IMR-90 (cell line): ENCODE results near the gene TUFM. TPM values are rescaled to one million over a fixed set of nuclear protein-coding genes. Genes with fewer than 3 reads are reported as not detected.

ENCODE experiments used
- ATAC-seq: fragments of 200-7000 bp; cut with Tn5 transposase; 2 replicates; pipeline ENCODE4 v1.9.1; 2020; ENCODE audit warnings: low read depth, mild to moderate bottlenecking, moderate library complexity
- BruUV-seq: library from RNA; stranded (reverse); fragments of 400-500 nt; replicated peaks from 2 replicates; lab custom pipeline; 2021; lab: Mats Ljungman, UMichigan
- CTCF ChIA-PET: fragments of 300-600 bp; formaldehyde crosslinking; extraction: SDS; loops from one replicate; lab custom pipeline; 2021; ENCODE audit warnings: antibody characterized with exemption; lab: Yijun Ruan, JAX
- POLR2A ChIA-PET: fragments of 300-600 bp; sonication (Branson Sonifier 250); formaldehyde crosslinking; loops from one replicate; lab custom pipeline; 2022; ENCODE audit warnings: antibody characterized with exemption; ENCODE audit not compliant: unreplicated experiment; lab: Charles Lee
- DNase-seq: peaks from one replicate; pipeline ENCODE4 v3.0.0; 2013
- H2AFZ ChIP-seq: replicated peaks from 2 replicates; pipeline ENCODE3; 2013; ENCODE audit warnings: low read length, mild to moderate bottlenecking; ENCODE audit not compliant: poor library complexity
- H2AK5ac ChIP-seq: 2 replicates; pipeline ENCODE4 v1.6.1; 2013; ENCODE audit warnings: low read depth, low read length, inconsistent platforms
- H2AK9ac ChIP-seq: replicated peaks from 2 replicates; pipeline ENCODE3; 2013; ENCODE audit warnings: mild to moderate bottlenecking, low read depth, low read length, moderate library complexity; ENCODE audit not compliant: poor library complexity
- H2BK120ac ChIP-seq: 2 replicates; pipeline ENCODE4 v1.6.1; 2013; ENCODE audit warnings: low read depth, low read length, inconsistent platforms
- H2BK15ac ChIP-seq: 3 replicates; pipeline ENCODE4 v1.6.1; 2013; ENCODE audit warnings: low read depth, low read length, inconsistent platforms
- H2BK20ac ChIP-seq: 2 replicates; pipeline ENCODE4 v1.6.1; 2013; ENCODE audit warnings: low read depth, mild to moderate bottlenecking, inconsistent platforms, low read length, moderate library complexity
- H2BK5ac ChIP-seq: 2 replicates; pipeline ENCODE4 v1.6.1; 2013; ENCODE audit warnings: mild to moderate bottlenecking, low read depth, low read length, inconsistent platforms; ENCODE audit not compliant: poor library complexity, severe bottlenecking
- H3K14ac ChIP-seq: replicated peaks from 2 replicates; pipeline ENCODE4 v1.6.1; 2013; ENCODE audit warnings: low read depth, low read length, inconsistent platforms
- H3K18ac ChIP-seq: 2 replicates; pipeline ENCODE4 v1.6.1; 2013; ENCODE audit warnings: low read depth, low read length, control low read depth
- H3K23ac ChIP-seq: 2 replicates; pipeline ENCODE4 v1.6.1; 2013; ENCODE audit warnings: low read depth, low read length, inconsistent platforms
- H3K27ac ChIP-seq: 2 replicates; pipeline ENCODE4 v1.5.1; 2013; ENCODE audit warnings: mild to moderate bottlenecking, control low read depth, low read length; ENCODE audit not compliant: insufficient read depth
- H3K27me3 ChIP-seq: 2 replicates; pipeline ENCODE4 v1.6.1; 2013; ENCODE audit warnings: low read length; ENCODE audit not compliant: control insufficient read depth, insufficient read depth
- H3K36me3 ChIP-seq: 2 replicates; pipeline ENCODE4 v1.6.1; 2013; ENCODE audit warnings: low read length, mixed read lengths; ENCODE audit not compliant: control insufficient read depth, insufficient read depth
- H3K4ac ChIP-seq: 2 replicates; pipeline ENCODE4 v1.6.1; 2013; ENCODE audit warnings: low read depth, low read length, inconsistent platforms
- H3K4me1 ChIP-seq: 2 replicates; pipeline ENCODE4 v1.6.1; 2013; ENCODE audit warnings: low read length, mixed read lengths; ENCODE audit not compliant: control insufficient read depth, insufficient read depth
- H3K4me2 ChIP-seq: 2 replicates; pipeline ENCODE4 v1.6.1; 2013; ENCODE audit warnings: low read depth, mild to moderate bottlenecking, control low read depth, low read length, moderate library complexity
- H3K4me3 ChIP-seq: 2 replicates; pipeline ENCODE4 v1.5.1; 2013; ENCODE audit warnings: low read depth, mild to moderate bottlenecking, control low read depth, low read length, moderate library complexity; ENCODE audit not compliant: insufficient read depth
- H3K56ac ChIP-seq: 2 replicates; pipeline ENCODE4 v1.6.1; 2013; ENCODE audit warnings: low read length, inconsistent platforms; ENCODE audit not compliant: insufficient read depth; ENCODE audit errors: extremely low read depth
- H3K79me1 ChIP-seq, 2 experiments: 2 replicates each; pipeline ENCODE4 v1.6.1; 2013; ENCODE audit warnings: low read length in 2 of 2, inconsistent platforms in 1 of 2, low read depth in 1 of 2
- H3K9ac ChIP-seq: 2 replicates; pipeline ENCODE4 v1.6.1; 2013; ENCODE audit warnings: low read depth, low read length, control low read depth
- H3K9me1 ChIP-seq: 2 replicates; pipeline ENCODE4 v1.6.1; 2013; ENCODE audit warnings: low read length, inconsistent platforms; ENCODE audit not compliant: insufficient read depth
- H3K9me3 ChIP-seq: 2 replicates; pipeline ENCODE4 v1.6.1; 2013; ENCODE audit warnings: low read length; ENCODE audit not compliant: control insufficient read depth, insufficient read depth
- H4K20me1 ChIP-seq: 2 replicates; pipeline ENCODE4 v1.6.1; 2013; ENCODE audit warnings: low read length, inconsistent platforms; ENCODE audit not compliant: insufficient read depth
- H4K5ac ChIP-seq: 2 replicates; pipeline ENCODE4 v1.6.1; 2013; ENCODE audit warnings: mild to moderate bottlenecking, low read depth, low read length, control low read depth
- H4K8ac ChIP-seq, 2 experiments: 2 replicates each; pipeline ENCODE4 v1.6.1; 2013; ENCODE audit warnings: low read depth in 2 of 2, low read length in 2 of 2, control low read depth in 1 of 2, inconsistent platforms in 1 of 2
- H4K91ac ChIP-seq: 2 replicates; pipeline ENCODE4 v1.6.1; 2013; ENCODE audit warnings: low read depth, low read length, inconsistent platforms; ENCODE audit not compliant: insufficient read depth
- BHLHE40 ChIP-seq: fragments of 150-350 bp; IDR thresholded peaks from 2 replicates; pipeline ENCODE4 v1.6.1; 2016; ENCODE audit warnings: mild to moderate bottlenecking, low read depth, low read length
- CEBPB ChIP-seq: IDR thresholded peaks from 2 replicates; pipeline ENCODE4 v1.6.1; 2012; ENCODE audit warnings: low read depth, low read length, improper control_type of control experiment
- CHD1 ChIP-seq: IDR thresholded peaks from 2 replicates; pipeline ENCODE4 v1.6.1; 2012; ENCODE audit warnings: low read depth, low read length, improper control_type of control experiment
- CTCF ChIP-seq: conservative IDR thresholded peaks from 2 replicates; pipeline ENCODE4 v1.5.1; 2012; ENCODE audit warnings: mild to moderate bottlenecking, low read depth, low read length, improper control_type of control experiment
- ELK1 ChIP-seq: fragments of 150-350 bp; IDR thresholded peaks from 2 replicates; pipeline ENCODE4 v1.6.1; 2016; ENCODE audit warnings: low read depth, mild to moderate bottlenecking, low read length, moderate library complexity, borderline replicate concordance
- FOS ChIP-seq: fragments of 150-350 bp; IDR thresholded peaks from 2 replicates; pipeline ENCODE4 v1.6.1; 2016; ENCODE audit warnings: low read depth, low read length
- MAFK ChIP-seq: IDR thresholded peaks from 2 replicates; pipeline ENCODE4 v1.6.1; 2012; ENCODE audit warnings: low read depth, low read length, improper control_type of control experiment
- MAZ ChIP-seq: IDR thresholded peaks from 2 replicates; pipeline ENCODE4 v1.6.1; 2012; ENCODE audit warnings: low read depth, mild to moderate bottlenecking, low read length, improper control_type of control experiment, moderate library complexity, borderline replicate concordance
- MXI1 ChIP-seq: IDR thresholded peaks from 2 replicates; pipeline ENCODE4 v1.6.1; 2012; ENCODE audit warnings: low read depth, mild to moderate bottlenecking, low read length, moderate library complexity, borderline replicate concordance
- NFE2L2 ChIP-seq: fragments of 150-350 bp; IDR thresholded peaks from 2 replicates; pipeline ENCODE4 v1.6.1; 2016; ENCODE audit warnings: low read depth, mild to moderate bottlenecking, low read length
- POLR2A ChIP-seq: IDR thresholded peaks from 2 replicates; pipeline ENCODE4 v1.6.1; 2012; ENCODE audit warnings: mild to moderate bottlenecking, low read depth, low read length
- RAD21 ChIP-seq: IDR thresholded peaks from 2 replicates; pipeline ENCODE4 v1.6.1; 2012; ENCODE audit warnings: low read length, improper control_type of control experiment
- RCOR1 ChIP-seq: IDR thresholded peaks from 2 replicates; pipeline ENCODE4 v1.6.1; 2012; ENCODE audit warnings: mild to moderate bottlenecking, low read length, improper control_type of control experiment; ENCODE audit not compliant: insufficient replicate concordance
- RFX5 ChIP-seq: IDR thresholded peaks from 2 replicates; pipeline ENCODE4 v1.8.0; 2012; ENCODE audit warnings: low read depth, mild to moderate bottlenecking, low read length, moderate library complexity
- SMC3 ChIP-seq: fragments of 150-350 bp; IDR thresholded peaks from 2 replicates; pipeline ENCODE4 v1.6.1; 2016; ENCODE audit warnings: low read depth, mild to moderate bottlenecking, antibody characterized with exemption, low read length, moderate library complexity
- USF2 ChIP-seq: fragments of 150-350 bp; IDR thresholded peaks from 2 replicates; pipeline ENCODE4 v1.6.1; 2017; ENCODE audit warnings: mild to moderate bottlenecking, antibody characterized with exemption, low read length, low read depth
- WGBS, 2 experiments: methylation state at CpG; one replicate each; pipeline versions ENCODE4 v1.1.5 to v1.1.7; 2013; ENCODE audit warnings: missing lambda C conversion rate in 2 of 2; ENCODE audit not compliant: insufficient read length in 1 of 2; ENCODE audit errors: extremely low coverage in 2 of 2; 5-methylcytosine and 5-hydroxymethylcytosine counted together
- dilution Hi-C: fragments of 300-500 bp; cut with HindIII; formaldehyde crosslinking; loops from one replicate; pipeline ENCODE4 v1.14.3; 2018; ENCODE audit warnings: low sequenced_read_pairs; ENCODE audit not compliant: unreplicated experiment
- in situ Hi-C: fragments of 300-500 bp; cut with MboI; formaldehyde crosslinking; loops from 3 replicates; pipeline ENCODE4 v1.14.3; 2019; ENCODE audit warnings: low sequenced_read_pairs, inconsistent platforms, mixed read lengths
- intact Hi-C: fragments of 100-400 bp; cut with micrococcal nuclease; formaldehyde crosslinking; loops from 2 replicates; pipeline ENCODE4 v1.10.0; 2022
- polyA plus RNA-seq, 3 experiments: library from polyadenylated mRNA; depleted of rRNA; stranded (reverse); fragments of >200 nt; gene quantifications; 2 replicates each; pipeline ENCODE4 v1.2.3, GENCODE V29; 2012; ENCODE audit warnings: low replicate concordance in 1 of 3
- total RNA-seq: library from RNA; depleted of rRNA; stranded (reverse); fragments of >200 nt; gene quantifications from 2 replicates; pipeline ENCODE4 v1.2.3, GENCODE V29; 2012

The TUFM gene
- total and polyA plus RNA-seq, 2 of the 4 experiments (the other 2 are of a cell fraction), result 80.3 to 126 TPM

GRCh38 chr16:28880955-28881354, 34.8 kb upstream of the TUFM start:
- peaks cover 4 to 13% of the 10 kb centered on the region in 2 experiments; a peak in 2 of 4 replicates for H3K79me1 ChIP-seq
- no peak overlapping the region for H2BK20ac ChIP-seq
- no peak for TF ChIP-seq CTCF
- no peak for TF ChIP-seq CEBPB
- no peak for TF ChIP-seq NFE2L2
- TF ChIP-seq RFX5, result no peak
- TF ChIP-seq BHLHE40, result no peak
- no peak for TF ChIP-seq ELK1
- no peak for TF ChIP-seq MXI1
- TF ChIP-seq CHD1, result no peak
- TF ChIP-seq RCOR1, result no peak
- TF ChIP-seq POLR2A, result no peak
- TF ChIP-seq MAFK, result no peak
- no peak for TF ChIP-seq USF2
- TF ChIP-seq FOS, result no peak
- no peak for TF ChIP-seq SMC3
- no peak for TF ChIP-seq MAZ
- no peak for TF ChIP-seq RAD21
- no CpG with 5 or more reads among the region's 4 CpGs for WGBS, 2 experiments
- ChIA-PET CTCF (no interaction called here), POLR2A (no interaction called here)
- H3K14ac ChIP-seq, result no peak overlapping the region
- H4K91ac ChIP-seq, result no peak overlapping the region
- no peak overlapping the region for H2BK120ac ChIP-seq
- intact Hi-C loops (loop anchor here (5.0 kb wide), 1 partner anchor 36 kb away; no protein-coding TSS in a partner anchor), dilution Hi-C loops (no loop called here), in situ Hi-C loops (no loop called here)
- no peak overlapping the region for H3K18ac ChIP-seq
- no peak for ATAC-seq
- H4K5ac ChIP-seq, result no peak overlapping the region
- H3K4me3 ChIP-seq, result no peak overlapping the region
- H3K27me3 ChIP-seq, result no peaks in the 10 kb centered on the region
- no peak overlapping the region for H3K9ac ChIP-seq
- H3K4me2 ChIP-seq, result no peak overlapping the region
- H2AK5ac ChIP-seq, result 0 out of 2 replicates have a peak overlapping the region, but pooled peaks have one; percentile 37
- H3K27ac ChIP-seq, result no peak overlapping the region
- no peaks in the 10 kb centered on the region for H3K9me3 ChIP-seq
- H2BK15ac ChIP-seq, result no peak overlapping the region
- peak overlapping the region; percentile 95 for H2AFZ ChIP-seq
- no peaks in the 10 kb centered on the region for H4K20me1 ChIP-seq
- DNase-seq, result no peak
- no peak overlapping the region for H3K4ac ChIP-seq
- H3K56ac ChIP-seq, result no peak overlapping the region
- peak overlapping the region; percentile 42 for H2AK9ac ChIP-seq
- no peak overlapping the region; a peak in 1 of 4 replicates for H4K8ac ChIP-seq
- H3K9me1 ChIP-seq, result peaks cover 7% of the 10 kb centered on the region; the same call in 1 of the 2 replicates
- no peak overlapping the region for H3K23ac ChIP-seq
- no TSS peak for BruUV-seq
- peaks cover 7% of the 10 kb centered on the region; the same call in 1 of the 2 replicates for H3K4me1 ChIP-seq
- no peaks in the 10 kb centered on the region for H3K36me3 ChIP-seq
- H2BK5ac ChIP-seq, result no peak overlapping the region
